Renal cortex interstitium (tissue), 15 donors: ENCODE data around the gene TAF11L12. TPM values are rescaled to one million over a fixed set of nuclear protein-coding genes. Genes with fewer than 3 reads are reported as not detected.
"Not testable (repeated sequence)": the region's sequence is repeated elsewhere in the genome, so short reads cannot be mapped to it uniquely, and the experiment has no call there.

ENCODE experiments used
- DNase-seq, 11 donors: peaks; one replicate each; pipeline ENCODE4 v3.0.0-alpha.2; 2013; ENCODE audit warnings: low read depth in 9 of 11, low spot score in 4 of 11; ENCODE audit errors: extremely low read depth in 1 of 11
- long read RNA-seq, 16 experiments: transcript quantifications; one replicate each; lab custom pipeline, GENCODE V29; 2026
- polyA plus RNA-seq, 3 donors: library from polyadenylated mRNA; unstranded; fragments of 120-200 nt; gene quantifications; one replicate each; pipeline ENCODE4 v1.2.1, GENCODE V29; 2013; ENCODE audit not compliant: insufficient read length in 3 of 3

Gene TAF11L12
- not detected for polyA plus RNA-seq
- long read RNA-seq, donor 1 = 0 reads
- long read RNA-seq, donor 2 = 0 reads
- long read RNA-seq, donor 3 = 0 reads
- long read RNA-seq, donor 4 = 0 reads
- long read RNA-seq, donor 5 = 0 reads
- long read RNA-seq, donor 6 = 0 reads
- long read RNA-seq, donor 7 = 0 reads
- long read RNA-seq, donor 8 = 0 reads
- long read RNA-seq, donor 9 = 0 reads
- long read RNA-seq, donor 10 = 0 reads
- long read RNA-seq, donor 11 = 0 reads
- long read RNA-seq, donor 12 = 0 reads
- long read RNA-seq, donor 13 = 0 reads
- long read RNA-seq, donor 14 = 0 reads
- long read RNA-seq, donor 15 = 0 reads
- long read RNA-seq, donor 16 = 0 reads

DNA sequence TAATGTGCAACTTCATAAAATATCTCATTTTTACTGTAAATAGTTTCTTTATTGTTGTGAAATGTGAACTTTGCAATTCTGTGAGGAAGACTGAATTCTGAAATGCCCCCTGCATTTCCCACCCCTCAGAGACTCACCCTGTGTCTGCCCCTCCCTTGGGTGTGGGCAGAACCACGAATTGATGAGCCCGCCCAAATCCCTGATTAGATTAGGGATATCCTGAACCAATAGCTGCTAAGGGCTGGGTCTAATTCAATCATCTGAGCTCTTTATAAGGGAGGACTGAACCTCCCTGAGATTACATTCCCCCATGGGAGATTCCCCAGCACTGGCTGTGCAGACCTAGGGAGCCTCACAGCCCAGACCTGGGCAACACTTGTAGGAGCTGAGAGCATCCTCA lies at the start of gene TAF11L12:
Gene TAF11L12 (plus strand): TSS at position 301 of the 400 bp plus-strand sequence.
- DNase-seq = not testable (repeated sequence)

- DNase-seq = not testable (repeated sequence)
These were observed 24.5 kb upstream of the TAF11L12 start, which contains the start of gene TAF11L7 for GRCh38 chr5:17585658-17586057. TAF11L7 (minus strand) TSS chr5:17585758.

DNA sequence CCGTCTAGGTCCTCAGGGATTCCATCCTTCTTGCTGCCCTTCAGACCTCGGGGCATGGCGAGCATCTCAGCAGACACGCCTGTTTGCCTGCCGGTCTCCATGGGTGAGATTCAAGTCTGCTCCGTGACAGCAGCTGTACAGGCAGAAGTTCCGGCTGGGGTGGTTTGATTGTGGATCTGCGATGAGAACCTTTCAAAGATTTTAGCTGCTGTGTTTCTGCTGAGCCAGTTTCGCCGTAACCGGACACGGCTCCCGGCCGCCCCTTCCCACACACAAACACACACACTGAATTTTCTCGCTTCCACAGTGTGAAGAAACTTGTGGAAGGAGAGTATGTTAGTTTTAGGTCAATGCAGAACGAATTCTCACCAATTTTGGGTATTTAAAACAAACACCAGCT lies 19.3 kb upstream of the TAF11L12 start, which contains the start of gene TAF11L8:
Gene TAF11L8 (minus strand): TSS at position 101 of the 400 bp plus-strand sequence.
- DNase-seq = not testable (repeated sequence)

GRCh38 chr5:17594255-17594654 lies 15.9 kb upstream of the TAF11L12 start, which contains the start of gene TAF11L9:
TAF11L9 (minus strand) TSS chr5:17594394.
- not testable (repeated sequence) for DNase-seq

DNA sequence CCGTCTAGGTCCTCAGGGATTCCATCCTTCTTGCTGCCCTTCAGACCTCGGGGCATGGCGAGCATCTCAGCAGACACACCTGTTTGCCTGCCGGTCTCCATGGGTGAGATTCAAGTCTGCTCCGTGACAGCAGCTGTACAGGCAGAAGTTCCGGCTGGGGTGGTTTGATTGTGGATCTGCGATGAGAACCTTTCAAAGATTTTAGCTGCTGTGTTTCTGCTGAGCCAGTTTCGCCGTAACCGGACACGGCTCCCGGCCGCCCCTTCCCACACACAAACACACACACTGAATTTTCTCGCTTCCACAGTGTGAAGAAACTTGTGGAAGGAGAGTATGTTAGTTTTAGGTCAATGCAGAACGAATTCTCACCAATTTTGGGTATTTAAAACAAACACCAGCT lies 12.5 kb upstream of the TAF11L12 start, which contains the start of gene TAF11L10:
Gene TAF11L10 (minus strand): TSS at position 101 of the 400 bp plus-strand sequence.
- not testable (repeated sequence) for DNase-seq

- DNase-seq = not testable (repeated sequence)
These were observed 6.3 kb upstream of the TAF11L12 start, which contains the start of gene TAF11L11 for GRCh38 chr5:17603880-17604279. TAF11L11 (plus strand) TSS chr5:17604183.

GRCh38 chr5:17604951-17605350 lies 5.2 kb upstream of the TAF11L12 start:
- no peak for DNase-seq

GRCh38 chr5:17607461-17607860 lies 2.7 kb upstream of the TAF11L12 start:
- DNase-seq = not testable (repeated sequence)

GRCh38 chr5:17614872-17615605 lies 4.8 kb downstream of the TAF11L12 start:
- no peak for DNase-seq

DNA sequence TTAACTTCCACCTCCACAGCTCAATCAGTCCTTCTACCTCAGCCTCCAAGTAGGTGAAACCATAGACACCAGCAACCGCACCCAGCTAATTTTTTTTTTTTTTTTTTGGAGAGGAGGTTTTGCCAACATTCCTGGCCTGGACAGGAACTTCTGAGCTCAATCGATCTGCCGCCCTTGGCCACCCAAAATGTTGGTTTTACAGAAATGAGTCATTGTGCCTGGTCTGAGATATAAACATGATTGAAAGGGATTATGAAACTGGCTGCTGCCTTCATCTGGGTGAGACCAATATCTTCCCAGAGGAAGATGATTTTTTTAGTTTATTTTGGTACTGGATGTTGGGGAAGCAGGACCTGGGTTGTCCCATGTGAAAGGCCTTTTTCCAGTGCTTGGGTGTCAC lies 9.2 kb downstream of the TAF11L12 start:
- DNase-seq = no peak

DNA sequence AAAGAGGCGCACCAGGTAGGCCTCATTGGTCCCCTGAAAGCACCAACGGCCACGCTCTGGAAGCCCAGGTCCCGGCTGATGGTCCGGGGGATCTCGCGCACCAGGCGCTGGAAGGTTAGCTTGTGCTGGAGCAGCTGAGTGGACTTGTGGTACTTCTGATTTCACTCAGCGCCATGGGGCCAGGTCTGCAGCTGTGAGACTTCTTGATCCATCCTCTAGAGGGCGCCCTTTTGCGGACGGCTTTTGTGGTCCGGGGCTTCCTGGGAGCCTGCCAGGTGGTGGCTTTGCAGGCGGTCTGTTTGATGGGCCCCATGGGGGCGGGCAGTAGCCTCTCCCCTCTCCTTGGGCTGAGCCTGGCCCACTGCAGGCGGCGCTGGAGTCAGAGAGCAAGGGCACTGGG lies 10.4 kb downstream of the TAF11L12 start:
- no peak for DNase-seq

GRCh38 chr5:17625686-17626085 lies 15.5 kb downstream of the TAF11L12 start:
- DNase-seq = no peak

GRCh38 chr5:17631788-17632187 lies 21.6 kb downstream of the TAF11L12 start, which contains the start of gene TAF11L13:
TAF11L13 (plus strand) TSS chr5:17632088.
- not testable (repeated sequence) for DNase-seq

- no peak for DNase-seq
These were observed 24.0 kb downstream of the TAF11L12 start, which contains the start of gene TAF11L14 for GRCh38 chr5:17634160-17634559. TAF11L14 (plus strand) TSS chr5:17634460.

- DNase-seq = not testable (repeated sequence)
These were observed 39.0 kb downstream of the TAF11L12 start for GRCh38 chr5:17649232-17649631.

GRCh38 chr5:17655201-17655759 lies 45.1 kb downstream of the TAF11L12 start:
- not testable (repeated sequence) for DNase-seq

GRCh38 chr5:17655921-17656320 lies 45.7 kb downstream of the TAF11L12 start:
- no peak for DNase-seq
